ENCODE results near the gene GTPBP4. TPM values are rescaled to one million over a fixed set of nuclear protein-coding genes. Genes with fewer than 3 reads are reported as not detected.

The GTPBP4 gene
- total RNA-seq, 1 experiment from 2014 or later = 142 TPM

DNA sequence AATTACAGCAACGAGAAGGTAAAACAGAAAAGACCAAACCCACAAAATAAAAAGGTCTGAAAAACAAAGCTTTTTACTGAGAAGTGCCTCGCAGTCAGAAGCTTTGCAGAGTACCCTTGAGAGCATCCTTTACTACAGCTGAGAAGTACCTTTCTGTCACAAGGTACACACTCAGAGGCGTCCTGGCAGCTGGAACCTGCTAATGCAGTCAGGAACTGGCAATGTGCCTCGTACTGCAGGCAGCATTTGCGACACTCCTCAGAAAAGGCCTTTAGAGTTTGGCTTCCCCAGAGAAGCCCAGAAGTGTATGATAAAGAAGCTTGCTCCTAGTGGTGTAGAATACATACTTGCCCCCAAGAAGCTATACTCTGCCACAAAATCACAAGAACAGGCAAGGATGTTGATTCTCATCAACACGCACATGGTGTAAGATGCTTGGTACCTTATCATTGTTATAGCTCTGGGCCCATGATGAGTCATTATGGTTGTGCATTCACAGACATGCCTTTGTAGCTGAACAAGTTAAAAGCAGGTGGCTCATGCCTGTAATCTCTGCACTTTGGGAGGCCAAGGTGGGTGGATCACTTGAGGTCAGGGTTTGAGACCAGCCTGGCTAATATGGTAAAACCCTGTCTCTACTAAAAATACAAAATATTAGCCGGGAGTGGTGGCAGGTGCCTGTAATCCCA lies 2.0 kb upstream of the GTPBP4 start:
- Mint-ChIP-seq H3K9me3 (ENCODE audit: unreplicated experiment) (no peaks in the 10 kb centered on the region), H3K4me1 (ENCODE audit: insufficient read depth, unreplicated experiment) (peaks cover 20% of the 10 kb centered on the region), H3K36me3 (ENCODE audit: insufficient read depth, unreplicated experiment) (peaks cover 20% of the 10 kb centered on the region), H3K4me3 (ENCODE audit: unreplicated experiment) (peak overlapping the region; percentile 95), H3K27ac (ENCODE audit: low read depth, unreplicated experiment) (peak overlapping the region; percentile 96), H3K27me3 (ENCODE audit: insufficient read depth, unreplicated experiment) (no peaks in the 10 kb centered on the region)
- TF ChIP-seq, protein P1, sequence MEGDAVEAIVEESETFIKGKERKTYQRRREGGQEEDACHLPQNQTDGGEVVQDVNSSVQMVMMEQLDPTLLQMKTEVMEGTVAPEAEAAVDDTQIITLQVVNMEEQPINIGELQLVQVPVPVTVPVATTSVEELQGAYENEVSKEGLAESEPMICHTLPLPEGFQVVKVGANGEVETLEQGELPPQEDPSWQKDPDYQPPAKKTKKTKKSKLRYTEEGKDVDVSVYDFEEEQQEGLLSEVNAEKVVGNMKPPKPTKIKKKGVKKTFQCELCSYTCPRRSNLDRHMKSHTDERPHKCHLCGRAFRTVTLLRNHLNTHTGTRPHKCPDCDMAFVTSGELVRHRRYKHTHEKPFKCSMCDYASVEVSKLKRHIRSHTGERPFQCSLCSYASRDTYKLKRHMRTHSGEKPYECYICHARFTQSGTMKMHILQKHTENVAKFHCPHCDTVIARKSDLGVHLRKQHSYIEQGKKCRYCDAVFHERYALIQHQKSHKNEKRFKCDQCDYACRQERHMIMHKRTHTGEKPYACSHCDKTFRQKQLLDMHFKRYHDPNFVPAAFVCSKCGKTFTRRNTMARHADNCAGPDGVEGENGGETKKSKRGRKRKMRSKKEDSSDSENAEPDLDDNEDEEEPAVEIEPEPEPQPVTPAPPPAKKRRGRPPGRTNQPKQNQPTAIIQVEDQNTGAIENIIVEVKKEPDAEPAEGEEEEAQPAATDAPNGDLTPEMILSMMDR (IDR thresholded peaks at IDR 0.05; ENCODE audit: unreplicated experiment) = no peak
- POLR2A ChIA-PET = interaction anchor here (0.7 to 6.3 kb wide), 21 partner anchors 12 to 102 kb away, joined by 3 to 170 read pairs (median 6); partner anchors contain the start of genes IDI1, LARP4B and WDR37
- intact Hi-C loops (cut with micrococcal nuclease) = loop anchor here (2.0 kb wide), 1 partner anchor 55 kb away; the partner anchor contains the start of gene LARP4B
- DNase-seq (ENCODE audit: unreplicated experiment) = peak; percentile 68
- no TSS peak for BruUV-seq (replicated peaks)
- CTCF ChIA-PET = interaction anchor here (0.5 to 1.6 kb wide), 4 partner anchors 12 to 71 kb away, joined by 3 to 4 read pairs (median 3); no protein-coding TSS in a partner anchor

DNA sequence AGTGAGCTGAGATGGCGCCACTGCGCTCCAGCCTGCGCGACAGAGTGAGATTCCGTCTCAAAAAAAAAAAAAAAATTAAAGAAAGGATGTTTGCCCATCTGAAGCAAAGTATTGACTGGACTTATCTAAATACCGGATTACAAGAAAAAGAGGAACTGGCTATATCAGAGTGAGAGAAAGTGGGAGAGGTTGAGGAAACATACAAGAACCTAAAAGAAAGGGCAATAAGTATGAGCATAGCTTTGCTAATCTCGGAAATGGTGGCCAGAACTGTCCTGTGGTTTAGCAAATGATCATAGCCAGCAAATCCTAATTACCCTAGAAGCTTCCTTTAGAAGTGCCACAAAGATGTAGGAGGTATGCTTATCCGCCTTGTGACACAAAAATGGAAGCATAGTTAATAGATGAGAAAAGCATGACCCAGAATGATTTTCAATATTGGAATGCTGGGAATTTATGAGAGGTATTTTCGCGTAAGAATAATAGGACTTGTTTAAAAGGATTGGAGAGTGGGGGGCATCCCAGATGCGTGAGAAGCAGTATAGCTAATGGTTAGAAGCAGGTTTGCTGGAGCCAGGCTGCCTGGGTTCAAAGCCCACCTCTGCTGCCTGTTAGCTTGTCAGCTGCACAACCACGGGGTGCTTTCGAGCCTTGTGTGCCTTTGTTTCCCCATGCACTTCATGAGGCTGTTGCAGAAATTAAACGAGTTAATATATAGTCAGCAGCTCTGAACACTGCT lies 1.2 kb upstream of the GTPBP4 start:
- Mint-ChIP-seq H3K27me3 (ENCODE audit: insufficient read depth, unreplicated experiment) (no peaks in the 10 kb centered on the region), H3K4me3 (ENCODE audit: unreplicated experiment) (peak overlapping the region; percentile 95), H3K27ac (ENCODE audit: low read depth, unreplicated experiment) (peak overlapping the region; percentile 96), H3K4me1 (ENCODE audit: insufficient read depth, unreplicated experiment) (peaks cover 20% of the 10 kb centered on the region), H3K9me3 (ENCODE audit: unreplicated experiment) (no peaks in the 10 kb centered on the region), H3K36me3 (ENCODE audit: insufficient read depth, unreplicated experiment) (peaks cover 22% of the 10 kb centered on the region)
- no peak for DNase-seq (ENCODE audit: unreplicated experiment)
- ChIA-PET CTCF (interaction anchor here (0.5 to 1.4 kb wide), 3 partner anchors 13 to 48 kb away, joined by 3 to 4 read pairs (median 3); no protein-coding TSS in a partner anchor), POLR2A (interaction anchor here (0.6 to 6.3 kb wide), 23 partner anchors 13 to 482 kb away, joined by 3 to 170 read pairs (median 6); partner anchors contain the start of genes IDI1, LARP4B and WDR37)
- BruUV-seq (replicated peaks) = no TSS peak
- intact Hi-C loops (cut with micrococcal nuclease) = loop anchor here (2.0 kb wide), 1 partner anchor 56 kb away; the partner anchor contains the start of gene LARP4B
- TF ChIP-seq, protein P1 (IDR thresholded peaks at IDR 0.05; ENCODE audit: unreplicated experiment) = no peak

DNA sequence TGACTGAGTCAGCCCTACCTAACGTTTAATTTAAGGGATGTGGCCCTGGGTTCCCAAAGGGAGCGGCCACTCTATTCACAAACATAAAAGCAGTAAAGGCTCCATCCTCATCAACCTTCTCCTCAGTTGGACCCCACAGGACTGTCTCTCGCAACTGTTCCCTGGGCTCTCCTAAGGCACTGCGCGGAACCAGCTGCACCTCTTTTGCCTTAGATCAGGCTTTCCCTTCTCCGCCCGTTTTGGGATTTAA lies 689 bp upstream of the GTPBP4 start:
- DNase-seq (ENCODE audit: unreplicated experiment) = no peak
- TF ChIP-seq, protein P1 (IDR thresholded peaks at IDR 0.05; ENCODE audit: unreplicated experiment) = no peak
- ChIA-PET POLR2A (interaction anchor here (0.6 to 6.3 kb wide), 15 partner anchors 16 to 482 kb away, joined by 3 to 170 read pairs (median 7); partner anchors contain the start of genes IDI1, LARP4B and WDR37), CTCF (interaction anchor here (0.5 to 1.0 kb wide), 2 partner anchors 42 to 48 kb away, joined by 3 to 4 read pairs; no protein-coding TSS in a partner anchor)
- H3K4me1 Mint-ChIP-seq (ENCODE audit: insufficient read depth, unreplicated experiment) = peaks cover 20% of the 10 kb centered on the region
- H3K4me3 Mint-ChIP-seq (ENCODE audit: unreplicated experiment) = peak overlapping the region; percentile 95
- no TSS peak for BruUV-seq (replicated peaks)
- intact Hi-C loops (cut with micrococcal nuclease) = loop anchor here (2.0 kb wide), 1 partner anchor 57 kb away; the partner anchor contains the start of gene LARP4B
- peaks cover 22% of the 10 kb centered on the region for H3K36me3 Mint-ChIP-seq (ENCODE audit: insufficient read depth, unreplicated experiment)
- H3K27me3 Mint-ChIP-seq (ENCODE audit: insufficient read depth, unreplicated experiment) = no peaks in the 10 kb centered on the region
- H3K9me3 Mint-ChIP-seq (ENCODE audit: unreplicated experiment) = no peaks in the 10 kb centered on the region
- H3K27ac Mint-ChIP-seq (ENCODE audit: low read depth, unreplicated experiment) = peak overlapping the region; percentile 96
